HG03280 (cell line): Measurements from ENCODE around the gene CFAP119.

Experiments
- ATAC-seq: cut with Tn5 transposase; IDR thresholded peaks from one replicate; pipeline ENCODE4 v1.9.1; 2021; ENCODE audit warnings: mild to moderate bottlenecking, moderate library complexity; ENCODE audit not compliant: unreplicated experiment

The CFAP119 gene

GRCh38 chr16:30715750-30716445, 46.0 kb downstream of the CFAP119 start:
- ATAC-seq = no peak

- no peak for ATAC-seq
These were observed 50.1 kb downstream of the CFAP119 start for GRCh38 chr16:30711712-30712111.

GRCh38 chr16:30710971-30711370, 50.9 kb downstream of the CFAP119 start:
- no peak for ATAC-seq
